Motor neuron (in vitro differentiated cells): ENCODE measurements around the gene KDM2A. TPM values are rescaled to one million over a fixed set of nuclear protein-coding genes. Genes with fewer than 3 reads are reported as not detected.

Experiments used
- ATAC-seq, 8 experiments: fragments of 200-7000 bp; cut with Tn5 transposase; replicated peaks in 6 of 8; 2 replicates each; pipeline ENCODE4 v1.8.0; 2021; ENCODE audit warnings: mild to moderate bottlenecking in 8 of 8, moderate library complexity in 8 of 8
- H3K27ac ChIP-seq, 2 donors: fragments of 250-450 bp; sonication (Bioruptor Pico); 2 replicates each; pipeline ENCODE4 v1.9.0; 2021; ENCODE audit warnings: antibody characterized with exemption in 2 of 2, mild to moderate bottlenecking in 2 of 2, moderate library complexity in 1 of 2
- H3K4me1 ChIP-seq, 2 donors: fragments of 250-450 bp; sonication (Bioruptor Pico); replicated peaks in 1 of 2; 2 replicates each; pipeline ENCODE4 v1.6.1; 2021; ENCODE audit warnings: antibody characterized with exemption in 2 of 2, mild to moderate bottlenecking in 2 of 2, moderate library complexity in 1 of 2
- H3K4me3 ChIP-seq, 5 donors: fragments of 250-450 bp; sonication (Bioruptor Pico); 2 replicates each; pipeline ENCODE4 v1.9.0; 2021; ENCODE audit warnings: antibody characterized with exemption in 5 of 5, mild to moderate bottlenecking in 5 of 5, moderate library complexity in 4 of 5
- WGBS, 10 experiments: fragments of 450-650 bp; shearing (Covaris generic); methylation state at CpG; one replicate each; pipeline ENCODE4 v1.0.0; 2022; 5-methylcytosine and 5-hydroxymethylcytosine counted together
- in situ Hi-C, 9 experiments: fragments of 400-800 bp; cut with MboI; loops; one replicate each; pipeline ENCODE4 v1.15.0; 2021; ENCODE audit warnings: low sequenced_read_pairs in 9 of 9, low pct_unique_long_range_greater_than_20kb in 2 of 9; ENCODE audit not compliant: unreplicated experiment in 9 of 9
- total RNA-seq, 8 experiments: library from RNA; unstranded; fragments of 300-600 nt; gene quantifications; 2 replicates each; pipeline versions ENCODE4 v1.2.3 to v1.2.4, GENCODE V29; 2022

Gene KDM2A
- total RNA-seq, 8 experiments from 2014 or later, result 20.5 to 83.0 (median 33.9) TPM

DNA sequence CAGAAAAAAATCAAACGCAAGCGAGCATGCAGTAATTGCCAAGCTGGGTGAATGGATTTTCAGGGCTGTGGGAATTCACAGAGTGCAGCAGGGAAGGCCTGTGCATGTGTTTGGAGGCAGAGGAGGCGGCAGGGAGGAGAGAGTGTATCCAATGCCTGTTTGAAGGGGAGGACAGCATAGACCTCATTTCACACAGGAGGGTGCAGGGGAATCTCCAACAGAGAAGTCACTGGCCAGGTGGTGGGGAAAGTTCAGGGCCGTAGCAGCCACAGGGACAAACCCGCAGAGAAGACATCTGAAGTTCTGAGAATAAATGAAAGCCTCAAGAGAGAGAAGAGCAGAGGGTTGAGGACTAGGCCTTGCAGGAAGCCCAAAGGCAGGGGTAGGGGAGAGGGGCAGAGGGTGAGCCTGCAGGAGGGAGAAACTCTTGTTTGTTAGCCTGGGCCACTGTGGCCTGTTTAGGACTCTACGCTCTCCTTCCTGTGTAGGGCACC, 19.2 kb upstream of the KDM2A start:
- no peak for ATAC-seq
- H3K4me3 ChIP-seq, result no peak overlapping the region
- in situ Hi-C loops, result no loop called here
- 90 to 100% (median 100%) methylated on average over 1 to 4 of the region's 6 CpGs; no CpG with 5 or more reads in 3 of the 10 experiments for WGBS, 10 experiments
- no peak overlapping the region for H3K27ac ChIP-seq
- no peaks in the 10 kb centered on the region for H3K4me1 ChIP-seq

DNA sequence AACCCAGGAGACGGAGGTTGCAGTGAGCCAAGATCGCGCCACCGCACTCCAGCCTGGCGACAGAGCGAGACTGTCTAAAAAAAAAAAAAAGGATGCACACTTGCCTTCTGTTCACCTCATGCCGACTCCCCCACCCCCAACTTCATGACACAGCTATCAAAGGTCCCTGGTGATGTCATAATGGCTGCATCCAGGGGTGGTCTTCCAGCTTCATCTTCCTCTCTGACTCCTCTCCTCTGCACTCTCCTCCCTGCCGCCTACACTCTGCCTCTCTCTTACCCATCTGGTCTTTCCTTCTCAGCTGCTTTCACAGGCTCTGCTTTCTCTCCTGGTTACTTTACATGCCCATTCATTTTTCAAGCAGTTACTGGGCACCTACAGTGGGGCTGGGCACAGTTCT, 16.4 kb upstream of the KDM2A start:
- WGBS, 10 experiments, result 43 to 100% (median 96%) methylated on average over 1 to 8 of the region's 8 CpGs; no CpG with 5 or more reads in 2 of the 10 experiments
- H3K27ac ChIP-seq, result no peak overlapping the region
- no peaks in the 10 kb centered on the region for H3K4me1 ChIP-seq
- ATAC-seq, result no peak
- in situ Hi-C loops, result no loop called here
- H3K4me3 ChIP-seq, result no peak overlapping the region

DNA sequence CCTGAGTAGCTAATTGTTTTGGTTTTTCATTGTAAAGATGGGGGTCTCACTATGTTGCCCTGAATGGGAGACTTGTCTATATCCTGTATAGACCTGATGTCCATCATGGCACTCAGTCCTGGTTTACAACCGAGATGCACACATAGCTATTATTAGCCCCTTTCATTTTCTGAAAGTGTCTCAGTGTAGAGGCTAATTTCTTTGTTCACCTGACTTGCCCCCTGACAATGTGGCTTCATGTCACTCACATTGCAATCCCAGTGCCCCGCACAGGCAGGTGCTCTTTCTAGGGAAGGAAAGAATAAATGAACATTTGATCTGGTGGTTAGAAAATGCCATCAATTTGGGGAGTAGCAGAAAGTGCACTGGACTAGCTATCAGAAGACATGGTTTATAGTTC, 13.1 kb upstream of the KDM2A start:
- no peaks in the 10 kb centered on the region for H3K4me1 ChIP-seq
- in situ Hi-C loops, result no loop called here
- ATAC-seq, result no peak
- 57 to 100% (median 88%) methylated on average over 1 to 2 of the region's 2 CpGs; no CpG with 5 or more reads in 4 of the 10 experiments for WGBS, 10 experiments
- no peak overlapping the region for H3K27ac ChIP-seq
- no peak overlapping the region for H3K4me3 ChIP-seq

DNA sequence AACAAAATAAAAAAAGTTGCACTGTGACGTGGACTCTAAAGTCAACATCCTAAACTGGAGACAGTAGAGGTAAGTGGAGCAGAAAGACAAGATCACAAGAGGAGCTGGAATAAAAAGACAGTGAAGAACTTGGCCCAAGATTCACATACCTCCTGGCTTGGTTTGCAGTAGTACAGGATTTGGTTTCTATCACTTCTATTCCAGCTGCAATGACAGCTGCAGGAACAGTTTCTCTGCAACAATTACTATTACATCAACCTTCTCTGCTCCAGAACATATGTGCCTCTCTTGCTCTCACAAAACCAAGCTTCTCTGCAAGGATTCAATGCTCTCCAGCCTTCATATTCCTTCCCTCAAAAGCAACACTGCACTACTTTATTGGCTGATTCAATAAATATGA, 7.8 kb upstream of the KDM2A start:
- 67 to 100% (median 80%) methylated on average over 1 of the region's 1 CpG; no CpG with 5 or more reads in 7 of the 10 experiments for WGBS, 10 experiments
- no peaks in the 10 kb centered on the region for H3K4me1 ChIP-seq
- H3K4me3 ChIP-seq, result no peak overlapping the region
- ATAC-seq, result no peak
- in situ Hi-C loops, result no loop called here
- H3K27ac ChIP-seq, result no peak overlapping the region

DNA sequence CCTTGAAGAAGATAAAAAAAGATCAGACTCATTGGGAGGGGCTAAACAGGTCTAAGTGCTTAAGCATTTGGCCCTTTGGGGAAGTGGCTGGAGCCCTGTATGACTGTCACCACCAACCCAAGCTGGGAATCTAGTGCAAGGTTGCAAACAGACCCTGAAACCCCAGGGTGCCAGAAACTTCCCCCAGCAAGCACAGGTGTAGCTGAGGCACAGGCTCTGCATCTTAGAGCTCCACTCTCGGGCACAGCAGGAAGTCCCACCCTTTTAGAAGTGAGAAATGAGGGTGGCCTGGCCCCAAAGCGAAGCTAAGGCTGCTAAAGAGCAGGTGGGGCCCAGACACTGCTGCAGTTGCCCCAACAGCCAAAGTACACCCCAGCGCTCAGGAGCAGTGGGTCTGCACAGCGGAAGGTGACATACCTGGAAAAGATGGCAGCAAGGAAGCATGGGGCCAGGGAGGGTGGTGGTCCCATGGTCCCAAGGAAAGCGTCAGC, 5.8 kb upstream of the KDM2A start:
- peaks cover 11 to 12% of the 10 kb centered on the region in 2 donors for H3K4me1 ChIP-seq
- no peak for ATAC-seq
- in situ Hi-C loops, result no loop called here
- no peak overlapping the region for H3K4me3 ChIP-seq
- WGBS, 10 experiments, result 69 to 100% (median 97%) methylated on average over 1 to 3 of the region's 5 CpGs; no CpG with 5 or more reads in 4 of the 10 experiments
- no peak overlapping the region for H3K27ac ChIP-seq

DNA sequence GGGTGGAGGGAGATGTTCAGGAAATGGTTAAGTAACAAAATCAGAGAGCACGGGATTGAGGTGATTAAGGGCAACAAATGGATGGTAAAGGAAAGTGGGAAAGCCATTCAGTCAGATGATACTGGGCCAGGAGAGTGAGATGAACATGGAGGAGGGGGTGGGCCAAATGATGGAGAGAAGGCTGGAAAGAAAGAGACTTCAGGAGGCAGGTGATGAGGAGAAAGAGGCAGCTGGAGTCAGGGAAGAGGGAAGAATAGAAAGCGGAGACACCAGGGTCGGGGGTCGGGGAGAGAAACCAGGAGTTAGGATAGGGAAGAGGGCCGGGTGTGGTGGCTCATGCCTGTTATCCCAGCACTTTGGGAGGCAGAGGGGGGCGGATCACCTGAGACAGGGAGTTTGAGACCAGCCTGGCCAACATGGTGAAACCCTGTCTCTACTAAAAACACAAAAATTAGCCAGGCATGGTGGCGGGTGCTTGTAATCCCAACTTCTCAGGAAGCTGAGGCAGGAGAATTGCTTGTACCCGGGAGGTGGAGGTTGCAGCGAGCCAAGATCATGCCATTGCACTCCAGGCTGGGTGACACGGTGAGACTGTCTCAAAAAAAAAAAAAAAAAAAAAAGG, 4.7 kb upstream of the KDM2A start:
- ATAC-seq, result no peak
- 49 to 89% (median 80%) methylated on average over 2 to 9 of the region's 10 CpGs for WGBS, 10 experiments
- Histone ChIP-seq H3K27ac (no peak overlapping the region), H3K4me1 (peaks cover 13% of the 10 kb centered on the region in 2 donors), H3K4me3 (no peak overlapping the region)
- in situ Hi-C loops, result no loop called here

DNA sequence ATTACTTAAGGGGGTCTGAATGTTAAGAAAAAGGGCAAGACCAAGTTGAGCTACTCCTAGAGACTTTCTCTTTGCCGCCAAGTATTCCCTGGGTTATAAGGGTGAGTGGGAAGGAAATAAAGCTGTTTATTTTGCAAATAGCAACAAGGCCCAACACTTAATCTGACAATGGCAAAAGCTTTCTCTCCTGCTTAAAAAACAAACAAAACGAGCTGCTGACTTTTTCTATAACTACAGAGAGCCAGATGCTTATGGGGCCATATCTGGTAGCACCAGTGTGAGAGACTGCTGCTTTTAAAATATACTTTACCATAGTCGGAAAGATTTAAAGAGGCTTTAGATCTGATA, 2.3 kb upstream of the KDM2A start:
- H3K4me1 ChIP-seq, result peaks cover 13 to 14% of the 10 kb centered on the region in 2 donors

DNA sequence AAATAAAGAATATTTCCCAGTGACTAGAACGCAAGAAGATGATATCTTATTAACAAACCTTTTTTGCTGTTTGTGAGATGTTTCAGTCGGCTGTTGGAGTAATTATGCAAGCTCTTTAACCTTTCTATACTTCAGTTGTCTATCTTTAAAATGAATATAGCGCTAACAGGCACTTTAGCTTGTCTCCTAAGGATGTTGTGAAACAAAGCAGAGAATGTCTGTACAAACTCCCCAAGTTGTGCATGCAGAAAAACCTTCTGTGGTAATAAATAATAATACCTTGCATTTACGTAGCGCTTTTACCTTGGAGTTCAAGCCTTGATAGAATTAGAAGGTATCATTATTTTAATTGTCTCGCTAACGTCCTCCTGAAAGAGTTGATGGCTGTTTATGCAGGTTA, 1.9 kb upstream of the KDM2A start:
- 51 to 91% (median 82%) methylated on average over 3 to 7 of the region's 7 CpGs; no CpG with 5 or more reads in 2 of the 10 experiments for WGBS, 10 experiments

More for the DNA sequence above, 2.3 kb upstream of the KDM2A start:
- WGBS, 10 experiments, result 58 to 90% (median 80%) methylated on average over 1 to 3 of the region's 3 CpGs
- in situ Hi-C loops, result no loop called here
- no peak for ATAC-seq
- Histone ChIP-seq H3K27ac (no peak overlapping the region), H3K4me3 (no peak overlapping the region)

DNA sequence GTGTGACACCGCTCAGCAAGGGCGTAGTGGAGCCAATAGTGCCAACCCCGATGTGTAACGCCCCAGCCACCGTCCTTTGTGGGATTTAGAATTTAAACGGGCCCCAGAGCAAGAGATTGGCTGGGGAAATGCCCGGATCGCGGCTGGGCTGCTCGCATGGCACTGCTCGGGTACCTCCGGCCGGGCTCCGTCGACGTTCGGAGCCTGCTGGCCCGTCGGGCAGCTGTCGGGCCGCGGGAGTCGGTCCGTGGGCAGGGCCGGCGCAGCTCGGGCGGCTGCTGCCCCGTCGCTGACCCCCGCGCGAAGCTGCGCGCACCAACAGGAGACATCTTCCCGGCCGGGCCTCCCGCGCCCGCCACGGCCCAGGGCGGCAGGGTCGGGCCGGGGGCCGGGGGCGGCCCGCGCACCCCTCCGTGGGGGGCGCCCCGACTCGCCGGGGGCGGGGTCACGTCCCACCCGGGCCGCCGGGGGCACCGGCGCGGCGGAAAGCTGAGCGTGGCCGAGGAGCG, 1.3 kb upstream of the KDM2A start:
- H3K4me3 ChIP-seq, result peak overlapping the region in 3 of 5 donors; percentile 14 to 22 (median 22)
- peaks cover 13 to 21% of the 10 kb centered on the region in 2 donors for H3K4me1 ChIP-seq
- in situ Hi-C loops, result no loop called here
- 25 to 83% (median 39%) methylated on average over 2 to 6 of the region's 65 CpGs; no CpG with 5 or more reads in 6 of the 10 experiments for WGBS, 10 experiments
- H3K27ac ChIP-seq, result peak overlapping the region in 1 of 2 donors; percentile 88
- no peak for ATAC-seq

More for the DNA sequence above, 1.9 kb upstream of the KDM2A start:
- ATAC-seq, result no peak
- no peak overlapping the region for H3K27ac ChIP-seq
- in situ Hi-C loops, result no loop called here
- H3K4me3 ChIP-seq, result no peak overlapping the region
- H3K4me1 ChIP-seq, result peaks cover 13 to 18% of the 10 kb centered on the region in 2 donors

DNA sequence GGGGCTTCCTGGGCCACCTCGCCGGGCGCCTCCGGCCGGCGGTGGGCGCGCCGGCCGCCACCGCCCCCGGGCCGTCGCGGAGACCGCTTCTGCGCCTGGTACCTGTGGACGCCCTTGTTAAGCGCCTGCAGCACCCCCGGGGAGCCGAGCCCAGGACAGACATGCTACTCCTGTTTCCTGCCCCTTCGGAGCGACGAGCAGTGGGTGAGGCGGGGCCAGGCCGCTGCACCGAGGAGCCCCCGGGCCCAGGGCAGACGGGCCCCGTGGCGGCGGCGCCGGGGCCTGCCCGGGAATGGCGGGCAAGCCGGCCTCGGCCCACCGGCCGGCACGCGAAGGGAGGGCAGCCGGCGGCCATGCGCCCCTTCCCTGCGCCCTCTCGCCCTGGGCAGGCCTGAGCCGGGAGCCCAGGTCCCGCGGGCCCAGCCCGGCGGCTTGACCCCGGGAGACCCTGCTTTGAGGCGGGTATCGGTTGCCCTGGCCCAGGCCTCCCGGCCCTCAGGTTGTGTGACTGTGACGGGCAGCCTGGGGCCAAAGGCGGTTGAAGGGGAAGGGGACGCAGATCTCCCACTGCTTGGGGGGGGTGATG, 789 bp upstream of the KDM2A start:
- ATAC-seq, result peak; percentile 13 to 53 (median 42)
- peak overlapping the region; percentile 71 to 88 for H3K27ac ChIP-seq

DNA sequence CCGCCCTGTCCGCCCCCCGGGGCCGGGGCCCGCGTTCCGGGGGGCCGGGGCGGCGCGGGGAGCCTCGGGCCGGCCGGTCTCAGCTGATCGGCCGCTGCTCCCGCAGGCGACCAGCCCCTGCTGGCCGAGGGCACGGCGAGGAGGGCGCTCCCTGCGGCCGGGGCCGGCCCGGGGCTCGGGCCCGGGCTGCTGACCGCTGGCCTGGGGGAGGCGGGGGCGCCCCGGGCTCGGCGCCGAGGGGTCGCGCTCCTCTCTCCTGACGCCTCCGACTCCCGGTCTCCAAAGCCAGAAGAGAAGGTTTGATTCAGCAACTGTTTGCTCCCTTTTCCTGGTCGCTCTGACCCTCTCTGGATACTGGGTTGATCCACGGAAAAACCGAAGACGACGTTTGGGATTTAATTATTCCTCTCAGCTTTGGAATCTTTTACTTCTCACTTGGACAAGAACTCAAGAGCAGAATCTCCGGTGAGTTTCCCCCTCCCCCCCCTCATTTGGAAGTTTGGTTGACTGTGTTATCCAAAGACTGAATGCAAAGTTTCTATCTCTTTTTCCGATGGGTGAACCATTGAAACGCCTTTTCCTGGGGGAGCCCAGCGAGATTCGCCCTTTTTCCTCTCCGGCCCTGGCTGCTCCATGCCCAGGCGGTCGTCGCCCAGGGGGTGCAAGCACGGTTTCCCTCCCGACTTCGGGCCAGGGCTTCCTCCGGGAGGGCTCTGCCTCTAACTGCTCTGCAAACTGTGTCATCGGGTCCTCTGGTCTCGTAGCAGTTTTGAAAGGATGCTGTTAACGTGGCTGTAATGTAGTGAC, 725 bp downstream of the KDM2A start:
- 0% methylated on average over 3 to 15 of the region's 61 CpGs; no CpG with 5 or more reads in 3 of the 10 experiments for WGBS, 10 experiments

More for the DNA sequence above, 789 bp upstream of the KDM2A start:
- H3K4me1 ChIP-seq, result peaks cover 13 to 21% of the 10 kb centered on the region in 2 donors
- H3K4me3 ChIP-seq, result peak overlapping the region; percentile 14 to 23 (median 22)
- 23% methylated on average over 8 of the region's 59 CpGs; no CpG with 5 or more reads in 9 of the 10 experiments for WGBS, 10 experiments
- in situ Hi-C loops, result no loop called here

DNA sequence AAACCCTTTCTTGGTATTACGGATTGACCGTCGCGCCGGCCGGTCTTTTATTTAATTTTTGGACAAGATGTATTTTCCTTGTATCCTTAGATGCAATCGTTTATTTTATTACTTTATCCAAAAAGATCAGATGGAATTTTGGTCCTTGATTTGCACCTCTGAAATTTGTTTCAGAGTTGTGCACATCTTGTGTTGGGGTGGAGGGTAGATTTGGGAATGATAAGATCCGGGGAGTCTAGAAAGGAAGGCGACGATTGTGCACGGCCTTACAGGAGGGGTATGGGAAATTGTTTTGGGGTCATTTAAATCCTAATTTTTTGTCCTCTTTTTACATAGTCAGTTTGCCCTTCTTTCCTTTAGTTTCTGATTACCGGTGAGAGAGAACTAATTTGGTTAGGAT, 1.4 kb downstream of the KDM2A start:
- Histone ChIP-seq H3K27ac (no peak overlapping the region), H3K4me1 (peaks cover 13 to 21% of the 10 kb centered on the region in 2 donors), H3K4me3 (peak overlapping the region; percentile 81 to 97 (median 90))
- ATAC-seq, result no peak
- in situ Hi-C loops, result no loop called here
- WGBS, 10 experiments, result 0 to 10% (median 0%) methylated on average over 1 to 8 of the region's 12 CpGs; no CpG with 5 or more reads in 2 of the 10 experiments

More for the DNA sequence above, 725 bp downstream of the KDM2A start:
- in situ Hi-C loops, result no loop called here
- peak overlapping the region; percentile 81 to 97 (median 90) for H3K4me3 ChIP-seq
- peak overlapping the region; percentile 95 to 97 for H3K27ac ChIP-seq
- peak; percentile 18 to 37 (median 22) for ATAC-seq
- H3K4me1 ChIP-seq, result peaks cover 13 to 21% of the 10 kb centered on the region in 2 donors
